Measurements from ENCODE around the gene GRK5.

The GRK5 gene

DNA sequence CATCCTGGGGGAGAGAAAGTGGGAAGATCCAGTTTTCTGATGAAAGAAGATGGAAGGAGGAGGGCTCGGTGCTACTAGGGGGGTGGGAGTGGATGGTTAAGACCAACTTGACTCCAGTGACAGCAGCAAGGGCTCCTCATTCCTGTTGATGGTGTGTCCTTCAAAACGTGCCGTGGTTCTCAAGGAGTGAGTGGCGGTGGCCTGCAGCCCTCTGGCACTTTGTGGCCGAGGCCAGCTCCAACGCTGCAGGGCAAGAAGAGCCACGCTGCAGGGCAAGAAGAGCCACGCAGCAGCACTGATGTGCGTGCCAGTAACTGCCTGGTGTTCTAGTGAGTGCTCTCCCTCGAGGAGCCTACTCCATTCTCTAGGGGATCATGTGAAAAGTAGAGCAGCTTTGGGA, 72.1 kb downstream of the GRK5 start:
- DNase-seq = no peak

DNA sequence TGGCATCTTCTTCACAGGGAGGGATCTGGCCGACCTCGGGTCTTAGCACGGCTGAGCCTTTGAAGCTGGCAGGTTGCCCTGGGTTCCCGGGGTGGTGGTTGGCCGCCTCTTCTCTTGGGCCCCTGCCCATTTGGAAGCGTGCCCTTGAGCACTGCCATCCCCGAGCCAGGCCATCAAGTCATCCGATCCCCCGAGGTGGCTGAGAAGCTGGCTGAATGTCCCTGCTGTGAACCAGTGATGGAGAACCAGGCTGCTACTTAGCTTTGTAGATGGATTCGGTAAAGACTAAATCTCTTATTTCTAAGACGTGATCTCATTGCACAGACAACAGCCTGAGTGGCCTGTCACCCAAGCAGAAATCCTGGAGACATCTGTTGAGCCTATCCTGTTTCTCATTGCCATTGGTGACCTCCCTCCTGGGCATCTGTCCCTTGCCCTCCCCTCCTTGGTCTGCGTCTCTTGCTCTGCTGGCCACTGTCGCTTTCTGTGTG, 74.3 kb downstream of the GRK5 start:
- DNase-seq = no peak

DNA sequence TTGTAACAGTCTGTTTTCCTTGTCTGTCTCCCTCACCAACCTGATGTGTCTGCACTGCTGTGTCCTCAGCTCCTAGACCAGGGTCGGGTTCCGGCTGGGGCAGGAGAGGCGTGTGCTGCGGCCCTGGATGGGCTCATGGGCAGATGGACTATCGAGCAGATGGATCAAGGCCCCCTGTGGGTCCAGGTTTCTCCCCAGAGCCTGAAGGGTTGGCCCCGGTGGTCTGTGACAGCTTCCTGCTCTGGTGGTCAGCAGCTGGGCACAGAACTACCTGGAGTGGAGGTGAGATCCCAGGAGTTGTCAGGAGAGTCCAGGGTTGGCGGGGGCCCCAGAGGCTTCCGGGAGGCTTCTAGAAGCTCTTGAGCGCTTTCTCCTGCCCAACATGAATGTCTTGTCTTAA, 75.1 kb downstream of the GRK5 start:
- DNase-seq = no peak

DNA sequence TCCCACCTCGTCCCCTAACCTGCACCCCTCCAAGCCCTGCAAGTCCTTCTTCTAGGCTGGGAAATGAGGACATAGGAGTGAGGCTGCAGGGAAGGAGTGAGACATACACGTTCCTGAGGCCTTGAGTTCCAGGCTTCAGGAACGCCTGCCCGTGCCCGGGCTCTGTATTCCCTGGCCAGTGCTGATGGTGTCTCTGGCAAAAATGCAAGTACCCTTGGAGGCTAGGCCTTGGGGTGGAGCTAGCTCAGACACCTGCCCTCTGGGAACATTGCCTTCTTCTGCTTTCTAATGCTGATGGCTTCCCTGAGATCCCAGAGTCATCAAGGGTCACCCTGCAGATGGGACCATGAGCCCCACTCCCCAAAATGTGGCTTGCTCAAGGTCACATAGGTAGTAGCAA, 76.0 kb downstream of the GRK5 start:
- no peak for DNase-seq

DNA sequence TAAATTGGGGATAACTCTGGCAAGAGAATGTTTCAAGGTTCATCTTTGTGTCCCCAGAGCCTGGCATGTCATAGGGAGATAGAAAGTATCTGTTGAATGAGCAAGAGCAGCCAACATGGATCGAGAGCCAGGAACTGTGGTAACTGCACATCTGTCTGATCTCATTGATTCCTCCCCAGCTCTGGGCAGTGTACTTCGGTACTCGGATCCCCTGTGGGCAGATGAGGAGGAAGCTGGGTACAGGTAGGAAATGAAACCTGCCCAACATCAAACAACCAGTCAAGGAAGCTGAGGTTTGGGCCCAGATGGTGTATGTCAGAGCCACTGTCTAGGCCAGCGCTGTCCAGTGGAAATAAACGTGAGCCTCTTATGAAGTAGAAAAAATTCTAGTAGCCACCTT, 76.4 kb downstream of the GRK5 start:
- DNase-seq = no peak

DNA sequence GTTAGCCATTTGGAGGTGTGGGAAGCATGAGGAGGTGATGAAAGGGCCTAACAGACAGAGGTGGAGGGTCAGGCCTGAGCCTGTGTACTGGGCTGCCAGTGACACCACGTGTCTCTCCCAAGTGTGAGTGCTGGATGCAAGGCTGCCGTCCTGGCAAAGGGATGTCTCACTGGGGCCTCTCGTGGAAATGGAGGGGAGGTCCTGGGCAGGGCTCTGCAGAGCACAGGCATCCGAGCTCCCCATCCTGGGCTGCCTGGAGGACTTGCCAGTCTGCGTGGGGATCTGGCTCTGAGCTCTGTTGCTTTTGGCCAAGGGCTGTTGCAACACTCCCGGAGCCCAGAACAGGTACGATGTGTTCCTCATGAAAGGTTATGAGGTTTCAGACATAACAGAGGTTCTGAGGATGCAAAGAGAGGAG, 77.3 kb downstream of the GRK5 start:
- no peak for DNase-seq

DNA sequence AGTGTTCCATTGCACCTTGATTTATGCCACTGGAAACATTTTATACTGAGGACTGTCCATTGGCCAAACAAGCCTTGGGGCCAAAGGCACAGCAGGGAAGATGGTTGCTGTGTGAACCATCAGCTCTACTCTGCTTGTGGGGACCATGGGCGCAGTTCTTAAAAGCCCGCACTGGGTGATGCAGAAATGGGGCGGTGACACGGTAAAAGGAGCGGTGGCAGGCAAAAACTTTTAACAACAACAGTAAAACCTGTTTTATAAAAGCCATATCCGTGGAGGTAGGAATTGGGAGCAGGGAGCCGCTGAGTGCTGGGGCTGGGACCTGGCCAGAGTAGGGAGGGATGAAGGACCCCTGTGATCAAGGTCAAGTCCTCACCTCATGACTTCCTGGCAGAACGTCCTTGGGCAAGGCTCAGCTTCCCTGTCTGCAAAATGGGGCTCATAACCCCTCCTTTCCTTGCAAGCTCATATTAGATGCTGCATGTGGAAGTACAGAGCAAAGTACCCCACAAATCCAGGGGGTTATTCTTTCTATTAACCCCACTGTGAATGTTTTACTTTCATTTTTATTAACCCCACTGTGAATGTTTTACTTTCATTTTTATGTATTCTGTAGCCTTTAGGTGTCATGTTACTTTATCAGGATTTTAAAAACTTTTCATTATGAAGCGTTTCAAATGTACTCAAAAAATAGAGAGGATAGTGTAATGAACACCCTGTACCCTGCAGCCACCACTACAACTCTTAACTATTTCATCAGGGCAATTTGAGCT, 78.3 kb downstream of the GRK5 start:
- DNase-seq = no peak

DNA sequence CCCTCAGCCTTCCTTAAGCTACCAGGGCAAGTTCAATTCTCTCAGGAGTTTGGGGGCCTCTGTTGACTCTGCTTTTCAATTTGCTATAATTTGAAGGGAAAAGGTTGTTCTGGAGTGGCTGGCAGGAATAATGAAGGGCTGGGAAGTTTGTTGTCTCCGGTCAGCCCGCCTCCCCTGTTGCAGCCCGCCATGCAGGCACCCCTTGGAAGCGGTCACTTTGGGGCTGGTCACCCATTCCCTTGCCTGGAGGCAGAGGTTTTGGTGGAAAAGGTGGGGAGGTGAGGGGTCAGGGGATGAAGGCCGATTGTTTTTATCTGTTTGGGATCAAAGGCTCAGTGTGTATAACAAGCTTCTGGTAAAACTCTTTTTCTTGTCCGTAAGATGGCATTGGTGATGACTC, 79.1 kb downstream of the GRK5 start:
- no peak for DNase-seq

DNA sequence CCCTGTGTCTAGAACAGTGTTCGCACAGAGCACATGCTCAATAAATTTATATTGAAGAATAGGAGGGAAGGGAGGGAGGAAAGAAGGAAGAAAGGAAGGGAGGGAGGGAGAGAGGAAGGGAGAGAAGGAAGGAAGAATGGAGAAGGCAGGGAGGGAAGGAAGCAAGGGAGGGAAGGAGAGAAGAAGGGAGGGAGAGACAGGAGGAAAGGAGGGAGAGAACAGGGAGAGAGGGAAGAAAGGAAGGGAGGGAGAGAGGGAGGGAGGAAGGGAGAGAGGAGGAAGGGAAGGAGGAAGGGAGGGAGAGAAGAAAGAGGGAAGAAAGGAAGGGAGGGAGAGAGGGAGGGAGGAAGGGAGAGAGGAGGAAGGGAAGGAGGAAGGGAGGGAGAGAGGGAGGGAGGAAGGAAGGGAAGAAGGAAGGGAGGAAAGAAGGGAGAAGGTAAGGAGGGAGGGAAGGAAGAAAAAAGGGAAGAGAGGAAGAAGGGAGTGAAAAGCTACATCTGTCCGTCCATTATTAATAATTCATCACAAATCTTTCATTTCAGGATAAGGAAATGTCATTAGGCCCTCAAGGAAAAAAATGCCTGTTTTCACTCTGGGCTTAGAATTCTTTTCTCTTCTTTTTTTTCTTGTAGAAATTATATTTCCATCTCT, 79.7 kb downstream of the GRK5 start:
- DNase-seq = no peak

DNA sequence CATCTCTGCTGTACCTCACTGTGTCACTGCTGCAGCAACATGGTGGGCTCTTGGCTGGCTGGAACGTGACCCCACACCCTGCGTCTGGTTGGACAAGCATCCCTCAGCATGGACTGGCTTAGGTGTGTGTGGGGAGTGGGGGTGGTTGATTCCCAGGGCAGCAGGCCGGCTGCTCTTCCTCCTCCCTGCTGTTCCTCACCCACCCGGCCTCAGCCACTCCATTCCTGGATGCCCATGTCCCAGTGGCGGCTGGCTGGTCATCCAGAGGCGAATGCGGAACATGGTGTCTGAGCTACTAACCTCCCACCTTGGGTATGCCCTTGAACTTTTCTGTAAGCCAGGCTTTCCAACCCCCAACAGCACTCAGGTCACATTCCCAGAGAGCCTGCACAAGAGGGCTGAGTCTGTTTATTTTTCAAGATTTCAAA, 81.2 kb downstream of the GRK5 start:
- no peak for DNase-seq

DNA sequence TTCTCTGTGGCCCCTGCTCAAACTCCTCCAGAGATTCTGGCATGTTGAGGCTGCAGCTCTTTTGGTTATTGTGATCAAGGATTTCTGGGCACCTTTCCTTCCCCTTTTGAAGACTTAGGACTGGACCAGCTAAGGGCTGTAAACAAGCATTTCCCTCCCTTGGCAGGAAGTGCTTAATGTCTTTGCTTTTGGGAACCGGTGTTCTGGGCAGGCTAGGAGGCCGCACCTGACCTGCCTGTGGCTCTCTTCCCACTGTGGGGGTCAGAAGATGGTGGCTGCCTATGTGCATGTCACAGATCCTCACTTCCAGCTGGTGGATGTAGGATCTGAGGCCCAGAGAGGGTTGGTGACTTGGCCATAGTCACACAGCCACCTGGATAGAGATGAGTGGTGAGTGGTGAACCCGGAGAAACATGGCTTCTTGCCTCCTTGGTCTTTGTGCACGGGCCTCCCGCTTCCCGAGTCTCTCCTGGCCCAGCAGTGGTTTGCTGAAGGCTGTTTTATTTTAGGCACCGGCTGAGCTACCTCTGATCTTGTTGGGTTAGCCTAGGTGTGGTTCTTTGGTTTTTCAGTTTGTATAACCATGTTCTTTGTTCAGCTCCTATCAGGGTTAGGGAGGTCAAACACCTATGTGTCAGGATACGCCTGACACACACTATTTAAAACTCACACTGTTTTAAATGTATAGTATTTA, 82.0 kb downstream of the GRK5 start:
- no peak for DNase-seq

DNA sequence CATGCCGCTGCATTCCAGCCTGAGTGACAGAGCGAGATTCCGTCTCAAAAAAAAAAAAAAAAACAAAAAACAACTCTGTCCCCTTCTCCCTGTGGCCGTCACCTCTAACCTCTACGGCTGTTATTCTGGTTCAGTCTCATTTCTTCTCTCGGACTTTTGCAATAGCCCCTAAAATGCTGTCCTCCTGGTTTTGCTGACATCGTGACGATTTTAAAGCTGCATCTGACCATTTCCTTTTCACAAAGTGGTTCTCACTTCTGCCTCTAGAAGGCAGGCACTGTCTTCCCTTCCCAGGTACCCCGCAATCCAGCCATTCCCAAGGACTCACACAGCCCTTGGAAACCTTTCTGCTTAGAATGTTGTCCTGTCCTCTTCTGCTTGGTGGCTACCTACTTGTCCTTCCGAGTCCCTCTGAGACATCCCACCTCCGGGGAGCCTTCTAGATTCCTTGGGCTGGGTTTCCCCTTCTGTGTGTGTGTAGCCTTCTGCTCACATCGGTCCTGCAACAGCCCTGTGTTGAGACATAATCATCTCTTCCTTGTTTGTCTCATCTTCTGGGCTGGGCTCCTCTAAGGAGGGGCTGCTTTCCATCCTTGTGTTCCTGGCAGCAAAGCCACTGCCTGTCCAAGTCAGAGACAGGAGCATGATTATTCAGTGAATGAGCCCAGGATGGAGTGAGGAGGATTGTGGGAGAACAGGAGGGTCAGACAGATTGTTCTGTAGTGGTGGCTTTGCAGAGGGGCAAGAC, 83.1 kb downstream of the GRK5 start:
- no peak for DNase-seq

DNA sequence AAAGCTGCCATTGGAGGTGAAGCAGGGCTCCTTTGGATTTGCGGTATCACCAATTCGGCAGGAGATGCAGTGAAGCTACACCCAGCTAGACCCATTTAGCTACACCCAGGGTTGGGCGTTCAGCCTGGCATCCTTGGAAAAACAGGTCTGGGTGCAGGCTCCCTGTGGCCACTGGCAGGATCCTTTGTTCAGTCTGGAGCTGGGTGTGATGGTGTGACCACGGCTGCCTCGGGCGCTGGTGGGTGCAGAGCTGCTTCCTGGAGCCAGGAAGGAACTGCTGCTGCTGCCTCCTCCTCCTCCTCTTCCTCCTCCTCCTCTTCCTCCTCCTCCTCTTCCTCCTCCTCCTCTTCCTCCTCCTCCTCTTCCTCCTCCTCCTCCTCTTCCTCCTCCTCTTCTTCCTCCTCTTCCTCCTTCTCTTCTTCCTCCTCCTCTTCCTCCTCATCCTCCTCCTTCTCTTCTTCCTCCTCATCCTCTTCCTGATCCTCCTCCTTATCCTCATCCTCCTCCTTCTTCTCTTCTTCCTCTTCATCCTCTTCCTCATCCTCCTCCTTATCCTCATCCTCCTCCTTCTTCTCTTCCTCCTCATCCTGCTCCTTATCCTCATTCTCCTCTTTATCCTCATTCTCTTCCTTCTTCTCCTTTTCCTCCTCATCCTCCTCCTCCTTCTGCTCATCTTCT, 84.0 kb downstream of the GRK5 start:
- no peak for DNase-seq

DNA sequence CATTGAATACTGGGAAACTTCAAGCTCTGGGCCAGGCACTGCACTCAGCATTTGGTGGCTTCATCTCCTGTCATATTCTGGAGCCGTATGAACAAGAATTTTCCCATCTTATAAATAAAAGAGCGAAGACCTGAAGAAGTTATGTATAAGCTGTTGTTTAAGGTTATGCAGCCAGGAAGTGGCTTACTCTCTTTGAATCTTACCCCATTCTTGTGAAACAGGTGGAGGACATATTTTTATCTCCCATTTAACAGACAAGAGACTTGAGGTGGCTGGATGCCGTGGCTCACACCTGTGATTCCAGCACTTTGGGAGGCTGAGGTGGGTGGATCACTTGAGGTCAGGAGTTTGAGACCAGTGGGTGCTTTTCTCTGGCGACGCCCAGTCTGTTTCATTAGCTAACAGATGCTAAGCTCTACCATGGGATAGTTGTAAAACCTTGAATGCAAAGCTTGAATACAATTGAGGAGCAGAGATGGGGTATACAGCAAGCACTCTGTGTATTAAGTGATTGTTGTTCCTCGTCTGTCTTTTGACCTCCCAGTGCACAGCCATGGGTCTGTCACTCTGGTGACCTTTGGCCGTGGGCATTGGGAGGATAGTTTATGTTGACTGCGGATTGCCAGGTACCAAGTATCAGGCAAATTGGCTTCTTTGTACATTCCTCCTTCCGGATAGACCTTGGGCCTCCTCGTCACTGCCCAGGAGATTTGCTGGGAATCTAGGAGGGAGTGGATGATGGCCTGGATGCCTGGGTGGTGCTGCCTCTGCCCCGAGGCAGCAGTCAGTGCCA, 85.8 kb downstream of the GRK5 start:
- DNase-seq = no peak

DNA sequence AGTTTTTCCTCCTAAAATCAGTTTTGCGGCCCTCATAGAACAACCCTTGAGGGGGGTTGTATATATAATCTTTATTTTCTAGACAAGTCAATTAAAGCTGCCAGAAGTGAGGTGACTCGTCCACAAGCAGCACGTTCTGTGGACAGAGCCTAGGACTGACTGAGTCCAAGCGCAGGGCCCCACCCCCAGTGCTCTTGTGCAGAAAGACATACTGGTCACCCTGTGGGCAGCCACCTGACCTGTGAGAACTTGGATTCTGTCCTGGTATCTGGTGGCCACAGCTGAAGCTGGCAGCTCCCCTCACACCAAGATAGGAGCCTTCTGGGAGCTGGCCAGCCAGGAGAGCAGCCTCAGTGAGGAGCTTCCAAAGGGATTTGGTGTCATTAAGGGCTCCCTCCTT, 89.3 kb downstream of the GRK5 start:
- no peak for DNase-seq

DNA sequence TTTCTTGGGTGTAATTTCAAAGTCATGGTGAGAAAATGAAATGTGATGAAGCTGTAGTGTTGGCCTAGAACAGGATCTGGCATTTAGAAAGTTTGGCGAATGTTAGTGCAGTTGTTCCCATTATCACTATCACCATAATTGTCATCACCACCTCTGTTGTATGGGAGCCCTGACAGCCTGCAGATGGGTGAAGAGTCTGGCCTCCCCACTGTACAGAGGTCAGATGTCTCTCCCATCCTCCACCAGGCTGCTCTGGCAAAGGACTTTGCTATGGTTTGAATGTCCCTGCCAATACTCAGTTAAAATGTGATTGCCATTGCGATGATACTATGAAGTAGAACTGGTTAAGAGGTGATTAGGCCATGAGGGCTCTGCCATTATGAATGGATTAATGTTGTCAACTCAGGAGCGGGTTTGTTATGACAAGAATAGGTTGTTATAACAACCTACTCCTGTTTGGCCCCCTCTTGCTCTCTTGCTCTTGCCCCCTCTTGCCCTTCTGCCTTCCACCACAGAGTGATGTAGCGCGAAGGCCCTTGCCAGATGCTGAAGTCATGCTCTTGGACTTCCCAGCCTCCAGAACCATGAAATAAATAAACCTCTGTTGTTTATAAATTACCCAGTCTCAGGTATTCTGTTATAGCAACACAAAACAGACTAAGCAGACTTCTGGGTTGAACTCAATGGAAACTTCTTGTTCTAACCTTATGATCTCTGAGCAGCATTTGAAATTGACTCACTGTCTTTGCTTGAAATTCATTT, 90.0 kb downstream of the GRK5 start:
- no peak for DNase-seq

DNA sequence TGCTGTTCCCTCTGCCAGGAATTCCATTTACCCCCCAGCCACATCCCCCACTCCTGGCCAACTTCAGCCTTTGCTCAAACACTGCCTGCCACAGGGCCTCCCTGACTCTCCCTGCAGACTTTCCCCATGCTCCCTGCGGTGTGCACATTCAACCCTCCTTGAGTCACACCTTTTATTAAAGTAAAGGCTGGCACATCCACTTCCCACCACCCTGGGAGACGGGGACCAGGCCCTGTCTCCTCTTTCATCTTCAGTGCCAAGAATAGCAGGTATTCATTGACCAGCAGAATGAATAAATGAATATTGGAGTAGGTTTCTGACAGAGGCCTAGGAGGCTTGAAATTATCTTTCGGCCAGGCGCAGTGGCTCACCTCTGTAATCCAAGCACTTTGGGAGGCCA, 91.4 kb downstream of the GRK5 start:
- DNase-seq = no peak

DNA sequence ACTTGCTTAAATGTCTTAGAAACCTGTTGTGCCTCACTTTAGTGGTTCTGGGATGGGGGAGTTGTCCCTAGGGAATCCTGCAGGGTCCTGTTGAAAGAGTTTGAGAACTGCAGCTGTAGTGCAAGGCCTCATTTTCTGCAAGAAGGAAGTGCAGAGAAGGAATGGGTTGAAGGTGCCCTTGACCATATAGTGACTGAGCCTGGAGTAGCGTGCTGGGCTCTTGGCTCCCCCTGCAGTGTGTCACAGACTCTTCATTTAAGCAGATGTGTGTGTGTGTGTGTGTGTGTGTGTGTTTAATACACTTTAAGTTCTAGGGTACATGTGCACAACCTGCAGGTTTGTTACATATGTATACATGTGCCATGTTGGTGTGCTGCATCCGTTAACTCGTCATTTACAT, 92.2 kb downstream of the GRK5 start:
- no peak for DNase-seq

DNA sequence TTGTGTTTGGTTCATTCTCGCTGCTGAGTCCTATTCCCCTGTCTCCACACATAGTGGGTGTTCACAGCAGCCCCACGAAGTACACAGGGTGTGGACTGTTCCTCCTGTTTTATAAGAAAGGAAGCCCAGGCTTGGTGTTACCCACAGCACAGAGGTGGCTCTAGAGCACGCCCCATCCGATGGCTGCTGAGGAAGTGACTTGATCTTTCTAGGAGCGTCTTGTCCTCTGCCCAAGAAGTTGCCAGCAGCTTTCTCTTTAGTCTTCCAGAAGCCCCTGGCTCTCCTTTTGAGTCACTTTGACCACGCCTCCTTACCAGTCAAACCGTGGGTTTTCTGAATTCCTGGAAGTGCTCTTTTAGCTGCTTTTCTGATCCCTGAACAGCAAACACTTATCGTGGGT, 94.0 kb downstream of the GRK5 start:
- DNase-seq = no peak

DNA sequence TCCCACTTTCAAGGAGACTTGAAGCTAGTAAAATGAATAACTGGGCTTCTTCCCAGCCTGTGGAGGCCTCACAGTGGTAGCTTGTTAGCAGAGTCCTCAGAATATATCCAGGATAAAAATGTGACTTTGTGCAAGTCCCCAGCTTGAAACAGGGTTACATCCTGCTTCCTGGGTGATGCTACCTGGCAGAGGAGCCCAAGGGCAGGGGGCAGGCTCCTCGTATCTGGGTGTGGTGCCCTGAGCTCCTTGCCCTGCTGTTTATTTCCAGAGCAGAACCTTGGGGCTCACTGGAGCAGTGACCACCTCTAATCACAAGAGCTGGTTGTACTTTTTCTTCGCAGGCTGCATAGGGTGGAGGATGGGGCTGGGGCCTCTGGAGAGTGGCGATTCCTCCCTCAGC, 94.8 kb downstream of the GRK5 start:
- no peak for DNase-seq
